Inferior parietal cortex (tissue), 1 donor: Measurements from ENCODE around the gene NCMAP.

Experiments
- DNase-seq: peaks from one replicate; pipeline ENCODE4 v3.0.0-alpha.2; 2016; ENCODE audit errors: extremely low spot score

NCMAP gene

DNA sequence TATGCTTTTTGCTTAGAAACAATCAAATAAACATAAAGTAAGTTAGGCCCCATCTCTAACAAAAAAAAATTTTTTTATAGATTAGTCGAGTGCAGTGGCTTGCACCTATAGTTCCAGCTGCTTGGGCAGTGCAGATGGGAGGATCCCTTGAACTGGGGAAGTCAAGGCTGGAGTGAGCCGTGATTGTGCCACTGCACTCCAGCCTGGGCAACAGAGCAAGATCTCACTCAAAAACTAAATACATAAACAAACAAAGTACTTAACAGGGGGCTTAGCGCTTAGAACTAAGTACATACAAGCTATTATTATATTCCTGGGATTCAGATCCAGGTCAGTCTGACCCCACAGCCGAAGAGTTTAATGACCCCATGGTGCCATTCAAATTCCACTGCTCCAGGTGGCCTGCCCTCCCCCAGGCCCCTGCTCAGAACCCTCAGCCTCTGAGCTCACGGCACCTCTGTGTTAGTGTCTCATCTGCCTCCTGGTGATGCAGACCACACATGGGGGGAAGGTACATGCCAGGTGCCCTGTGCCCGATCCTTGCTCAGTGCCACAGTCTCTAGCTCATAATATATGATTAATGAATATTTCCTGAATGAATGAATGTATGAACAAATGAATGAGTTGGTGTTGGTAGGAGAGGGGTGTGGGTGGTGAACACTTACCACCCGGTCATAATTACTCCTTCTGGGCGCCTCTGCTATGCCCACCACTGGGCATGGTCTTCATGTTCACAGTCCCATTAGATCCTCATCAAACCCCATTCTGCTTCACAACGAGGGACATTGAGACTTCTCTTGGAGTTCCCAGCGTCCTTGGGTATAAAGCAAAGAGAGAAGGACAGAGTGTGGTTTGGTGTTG, 14.6 kb downstream of the NCMAP start:
- no peak for DNase-seq

DNA sequence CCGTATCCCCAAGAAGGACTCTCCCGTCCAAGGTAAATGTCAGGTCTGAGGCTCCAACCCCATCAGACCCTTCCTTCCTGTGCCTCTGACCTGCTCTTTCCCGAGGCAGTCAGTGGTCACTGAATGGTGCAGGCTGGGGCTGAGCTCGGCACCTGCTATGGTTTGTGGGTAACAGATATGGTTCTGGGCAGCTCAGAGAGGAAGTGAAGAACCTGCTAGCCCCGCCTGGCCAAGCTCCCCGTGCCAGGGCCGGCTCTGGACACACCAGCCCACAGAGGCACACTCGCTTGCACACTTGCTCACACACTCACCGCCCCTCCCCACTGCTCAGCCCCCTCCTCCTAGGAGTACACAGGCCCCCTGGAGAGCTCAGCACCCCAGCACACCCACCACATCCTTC, 16.4 kb downstream of the NCMAP start:
- no peak for DNase-seq

DNA sequence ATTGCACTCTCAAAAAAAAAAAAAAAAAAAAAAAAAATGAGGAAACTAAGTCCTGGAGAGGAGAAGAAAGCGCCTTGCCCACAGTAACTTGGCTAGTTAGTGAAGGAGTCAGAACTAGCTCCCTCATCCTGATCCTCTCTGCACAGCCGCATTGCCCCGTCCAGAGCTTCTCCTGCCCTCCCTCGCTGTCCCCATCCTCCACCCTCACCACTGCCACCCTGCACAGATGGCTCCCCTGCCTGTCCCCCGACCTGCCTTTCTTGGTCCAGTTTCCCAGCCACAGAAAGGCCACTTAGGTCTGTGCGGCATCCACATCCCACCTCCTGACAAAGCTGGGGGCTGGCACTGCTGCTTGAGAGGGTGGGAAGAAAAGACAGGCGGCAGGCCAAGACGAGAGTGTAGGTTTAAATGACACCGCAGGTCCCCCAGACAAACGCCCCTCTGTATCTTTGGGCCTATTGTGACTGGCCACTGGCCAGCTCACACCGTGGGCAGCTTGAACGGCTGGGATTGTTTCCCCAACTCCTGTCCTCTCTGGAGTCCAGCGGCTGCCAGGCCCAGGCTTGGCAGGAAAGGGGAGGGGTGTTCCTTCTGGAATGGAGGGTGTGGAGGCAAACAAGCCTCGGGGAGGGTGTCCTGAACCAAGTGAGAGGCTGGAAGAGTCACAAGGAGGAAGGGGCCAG, 20.2 kb downstream of the NCMAP start:
- DNase-seq: no peak

DNA sequence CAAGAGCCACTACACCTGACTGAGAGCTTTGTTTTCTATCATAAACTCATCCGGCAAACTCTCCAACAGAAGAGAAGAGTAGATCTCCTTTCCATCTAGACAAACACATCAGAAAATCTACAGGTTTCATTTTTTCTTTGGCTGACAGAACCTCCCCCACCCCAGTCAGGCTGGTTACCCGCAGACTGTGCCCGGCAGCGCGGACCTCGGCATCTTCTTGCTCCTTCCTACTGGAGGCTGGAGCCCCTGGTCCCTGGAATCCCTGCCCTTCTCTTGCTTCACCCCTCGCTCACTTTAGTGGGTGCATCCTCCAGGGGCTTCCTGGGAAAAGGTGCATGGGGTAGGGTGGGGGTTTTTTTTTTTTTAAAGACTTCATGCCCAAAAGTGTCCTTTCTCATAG, 23.0 kb downstream of the NCMAP start:
- no peak for DNase-seq

DNA sequence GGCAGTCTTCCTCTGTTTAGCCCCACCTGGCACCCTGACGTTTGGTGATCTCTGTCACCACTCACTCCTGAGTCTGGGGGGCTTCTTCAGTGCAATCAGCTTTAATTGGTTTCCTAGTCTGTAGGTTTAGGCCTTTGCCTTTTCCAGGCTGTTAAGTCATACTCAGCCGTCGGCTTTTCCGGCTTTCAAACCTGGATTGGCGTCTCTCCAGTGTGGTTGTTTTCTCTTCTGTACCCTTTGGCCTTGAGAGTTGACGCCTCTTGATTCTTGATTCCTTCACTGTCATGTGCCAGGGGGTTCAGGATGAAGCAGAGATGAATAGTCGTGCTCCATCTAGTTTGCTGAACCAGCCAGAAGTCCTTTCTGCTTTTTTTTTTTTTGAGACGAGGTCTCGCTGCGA, 24.9 kb downstream of the NCMAP start:
- DNase-seq: no peak

DNA sequence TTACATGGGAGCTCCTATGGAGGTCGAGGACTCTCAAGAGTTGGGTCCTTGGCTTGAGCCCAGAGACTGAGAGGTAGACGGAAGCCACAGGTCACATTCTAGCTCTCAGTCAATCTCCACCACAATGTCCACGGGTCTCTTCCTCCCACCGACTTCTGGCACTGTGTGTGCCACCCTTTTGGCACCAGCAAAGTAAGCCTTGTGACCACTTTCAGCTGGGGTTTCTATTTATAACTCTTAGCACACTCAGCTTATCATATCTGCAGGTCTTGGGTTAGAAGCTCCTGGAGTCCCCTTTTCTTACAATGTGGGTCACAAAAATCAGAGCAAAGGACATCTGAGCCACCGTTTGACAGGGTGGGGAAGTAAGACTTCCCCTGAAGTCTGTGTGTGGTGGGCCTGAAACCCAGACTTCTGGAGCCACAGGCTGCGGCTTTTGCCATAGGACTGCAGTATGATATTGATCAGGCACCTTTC, 28.3 kb downstream of the NCMAP start:
- no peak for DNase-seq

DNA sequence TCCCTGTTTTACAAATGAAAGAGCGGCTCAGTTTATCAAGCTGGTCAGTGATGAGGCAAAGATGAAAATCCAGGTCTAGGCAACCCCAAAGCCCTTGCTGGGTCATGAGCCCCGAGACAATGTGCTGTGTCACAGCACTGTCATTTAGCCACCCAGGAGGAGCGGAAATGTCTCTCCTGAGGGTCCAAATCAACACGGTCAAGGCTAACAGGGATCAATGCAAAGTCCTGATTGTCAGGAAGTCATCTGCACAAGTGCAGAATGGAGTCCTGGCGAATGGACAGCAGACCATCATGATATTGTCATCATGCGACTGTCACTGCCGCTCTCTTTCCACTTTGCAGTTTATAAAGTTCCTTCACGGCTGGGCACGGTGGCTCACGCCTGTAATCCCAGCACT, 30.2 kb downstream of the NCMAP start:
- no peak for DNase-seq

DNA sequence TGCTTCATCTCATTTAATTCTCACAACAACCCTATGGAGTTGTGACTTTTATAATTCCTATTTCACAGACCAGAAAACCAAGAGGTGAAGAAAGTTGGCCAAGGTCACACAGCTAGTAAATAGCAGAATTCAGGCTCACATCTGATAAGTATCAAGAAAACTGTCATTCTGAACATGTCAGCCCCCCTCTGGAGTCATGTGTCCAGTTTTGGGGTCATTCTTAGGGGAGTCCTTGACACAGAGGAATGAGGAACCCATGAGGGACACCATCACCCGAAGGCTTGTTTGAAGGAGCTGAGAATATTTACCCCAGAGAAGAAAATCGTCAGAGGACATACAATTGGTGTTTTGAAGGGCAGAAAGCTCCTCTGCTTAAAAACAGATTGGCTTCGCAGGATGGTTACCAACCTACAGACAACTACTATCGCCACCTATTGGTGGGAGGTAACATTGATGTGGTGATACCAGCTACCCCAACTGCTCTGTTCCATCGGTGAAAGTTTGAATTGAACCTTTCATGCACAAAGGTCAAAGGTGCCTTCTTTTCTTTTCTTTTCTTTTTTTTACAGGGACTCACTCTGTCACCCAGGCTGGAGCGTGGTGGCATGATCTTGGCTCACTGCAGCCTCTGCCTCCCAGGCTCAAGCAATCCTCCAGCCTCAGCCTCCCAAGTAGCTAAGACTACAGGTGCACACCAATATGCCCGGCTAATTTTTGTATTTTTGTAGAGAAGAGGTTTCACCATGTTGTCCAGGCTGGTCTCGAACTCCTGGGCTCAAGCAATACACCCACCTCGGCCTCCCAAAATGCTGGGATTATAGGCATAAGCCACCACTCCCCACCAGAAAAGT, 31.3 kb downstream of the NCMAP start:
- DNase-seq: peak; percentile 64

DNA sequence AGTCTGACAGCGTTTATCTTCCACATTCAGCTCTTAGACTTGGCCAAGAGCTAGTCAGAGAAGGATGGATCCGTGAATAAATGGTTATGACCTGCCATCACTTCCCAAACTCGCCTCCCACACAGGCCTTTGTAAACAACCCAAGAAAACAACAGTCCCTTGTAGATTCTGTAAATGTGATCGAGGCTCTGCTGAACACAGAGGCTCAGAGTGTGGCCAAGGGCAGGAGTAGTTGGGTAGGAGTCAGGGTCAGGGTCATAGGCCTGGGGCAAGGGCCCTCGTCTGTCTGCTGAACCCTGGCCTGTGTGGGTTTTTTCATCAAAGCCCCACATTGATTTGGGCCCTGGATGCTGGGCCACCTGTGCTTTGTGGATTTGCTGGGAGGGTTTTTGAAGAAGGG, 32.7 kb downstream of the NCMAP start:
- no peak for DNase-seq

DNA sequence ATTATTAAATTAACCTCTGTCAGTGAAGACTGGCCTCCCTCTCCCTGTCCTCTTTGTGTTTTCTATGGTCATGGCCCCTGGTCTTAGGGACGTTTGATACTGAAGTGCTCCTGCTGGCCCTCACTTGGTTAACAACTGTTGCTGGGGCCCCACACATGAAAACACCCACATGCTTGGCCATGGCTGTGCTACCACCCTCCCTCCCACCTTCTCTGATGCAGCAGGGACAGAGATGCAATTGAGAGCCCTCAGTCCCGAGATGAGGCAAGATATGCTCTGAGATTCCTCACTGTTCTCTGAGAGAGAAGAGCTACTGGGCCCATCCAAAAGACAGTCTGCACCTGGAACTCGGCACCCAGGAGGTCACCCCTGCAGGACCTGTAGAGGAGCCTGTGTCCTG, 33.3 kb downstream of the NCMAP start:
- DNase-seq: no peak

DNA sequence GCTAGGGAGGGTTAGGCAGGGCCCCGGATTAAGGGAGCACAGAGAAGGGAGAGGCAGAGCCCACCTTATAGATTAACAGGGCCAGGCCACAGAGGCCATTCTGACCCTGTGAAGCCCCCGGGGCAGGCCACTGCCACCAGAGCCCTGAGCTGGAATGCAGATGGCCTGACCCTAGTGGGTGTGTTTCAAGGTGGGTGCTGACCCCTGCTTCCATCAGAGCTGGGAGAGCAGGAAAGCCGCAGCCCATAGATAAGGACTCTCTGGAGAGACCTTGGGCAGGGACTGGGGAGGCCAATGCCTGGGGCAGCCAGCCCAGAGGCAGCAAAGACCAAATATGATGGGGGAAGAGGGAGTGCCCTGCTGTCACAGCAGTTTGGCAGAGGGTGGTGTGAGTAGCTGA, 35.9 kb downstream of the NCMAP start:
- DNase-seq: no peak

DNA sequence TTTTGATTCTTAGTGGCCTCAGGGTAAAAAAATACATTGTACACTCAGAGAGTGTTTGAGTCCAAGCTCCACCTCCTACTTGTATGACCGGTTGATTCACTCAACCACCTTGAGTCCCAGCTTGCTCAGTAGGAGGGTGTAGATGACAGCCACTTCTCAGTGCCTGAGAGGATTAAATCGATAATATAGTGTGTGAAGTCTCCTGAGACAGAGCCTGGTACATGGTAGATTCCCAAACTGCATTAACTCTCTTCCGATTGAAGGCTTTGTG, 38.4 kb downstream of the NCMAP start:
- DNase-seq: no peak

DNA sequence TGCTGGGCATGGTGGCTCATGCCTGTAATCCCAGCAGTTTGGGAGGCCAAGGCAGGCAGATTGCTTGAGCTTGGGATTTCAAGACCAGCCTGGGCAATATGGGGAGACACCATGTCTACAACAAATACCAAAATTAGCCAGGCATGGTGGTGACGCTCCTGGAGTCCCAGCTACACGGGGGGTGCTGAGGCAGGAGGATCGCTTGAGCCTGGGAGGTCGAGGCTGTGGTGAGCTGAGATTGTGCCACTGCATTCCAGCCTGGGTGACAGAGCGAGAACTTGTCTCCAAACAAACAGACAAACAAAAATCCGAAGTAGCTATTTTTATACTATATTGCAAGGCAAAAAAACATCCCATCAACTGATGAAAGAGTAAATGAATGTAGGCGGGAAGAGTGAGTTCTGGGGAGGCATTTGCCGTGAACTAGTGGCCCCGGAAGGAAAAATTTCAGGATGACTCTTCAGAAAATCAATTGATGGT, 40.6 kb downstream of the NCMAP start:
- no peak for DNase-seq

DNA sequence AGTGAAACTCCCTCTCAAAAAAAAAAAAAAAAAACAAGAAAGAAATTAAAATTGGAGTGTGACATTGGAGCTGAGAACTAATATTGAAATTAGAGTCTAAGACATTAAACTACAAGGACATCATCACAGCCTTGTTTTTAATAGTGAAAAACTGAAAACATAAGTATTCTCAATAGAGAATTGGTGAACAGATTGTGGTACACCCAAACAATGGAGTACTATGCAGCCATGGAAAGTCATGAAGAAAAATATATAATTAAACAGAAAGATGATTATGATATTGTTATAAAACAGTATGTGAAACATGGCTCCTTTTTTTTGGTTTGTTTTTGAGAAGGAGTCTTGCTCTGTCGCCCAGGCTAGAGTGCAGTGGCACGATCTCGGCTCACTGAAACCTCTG, 43.4 kb downstream of the NCMAP start:
- no peak for DNase-seq

DNA sequence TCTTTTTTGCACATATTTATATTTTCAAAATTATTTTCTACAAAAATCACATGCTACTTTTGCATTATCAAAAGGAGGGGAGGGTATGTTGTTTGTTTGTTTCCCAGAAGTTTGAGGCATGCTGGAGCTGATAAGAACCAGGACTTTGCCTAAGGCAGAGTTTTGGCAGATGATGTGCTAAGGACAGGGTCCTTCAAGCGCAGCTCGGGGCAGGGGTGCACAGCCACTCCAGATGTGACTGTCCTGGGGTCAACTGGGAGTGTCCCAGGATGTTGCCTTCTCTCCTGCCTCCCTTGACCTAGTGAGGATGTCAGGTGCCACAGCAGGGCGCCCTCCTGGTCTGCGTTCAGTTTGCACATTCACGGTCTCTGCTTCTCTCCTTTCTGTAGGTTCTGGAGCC, 44.7 kb downstream of the NCMAP start:
- DNase-seq: no peak

DNA sequence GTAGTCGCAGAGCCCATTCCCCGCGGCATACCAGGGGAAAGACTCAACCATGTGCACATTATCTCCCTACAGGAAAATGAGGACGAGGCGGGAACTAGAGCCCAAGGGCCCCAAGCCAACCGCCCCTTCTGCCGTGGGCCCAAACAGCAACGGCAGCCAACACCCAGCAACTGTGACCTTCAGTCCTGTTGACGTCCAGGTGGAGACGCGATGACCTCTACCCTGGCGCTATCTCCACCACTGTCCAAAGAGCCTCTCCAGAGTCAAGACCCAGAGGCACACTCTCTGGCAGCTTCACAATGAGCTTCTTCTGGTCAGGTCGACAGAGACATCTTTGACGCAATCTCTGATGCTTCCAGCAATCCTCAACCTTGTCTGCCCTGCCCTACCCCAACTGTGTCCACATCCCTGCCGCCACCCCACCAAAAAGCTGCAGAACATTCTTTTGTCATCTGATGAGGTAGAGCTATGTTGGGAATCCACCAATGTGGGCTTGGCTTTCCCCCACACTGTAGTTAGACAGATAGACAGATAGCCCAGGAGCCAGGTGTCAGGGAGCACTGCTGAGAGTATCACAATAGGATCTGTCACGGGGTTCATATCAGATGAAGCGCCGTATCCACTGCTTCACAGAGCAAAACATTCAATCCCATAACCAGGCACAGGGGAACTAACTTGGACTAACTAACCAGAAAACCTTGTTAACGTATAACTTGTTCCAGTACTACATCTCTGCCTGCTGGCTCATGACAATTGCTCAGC, 49.8 kb downstream of the NCMAP start:
- no peak for DNase-seq

DNA sequence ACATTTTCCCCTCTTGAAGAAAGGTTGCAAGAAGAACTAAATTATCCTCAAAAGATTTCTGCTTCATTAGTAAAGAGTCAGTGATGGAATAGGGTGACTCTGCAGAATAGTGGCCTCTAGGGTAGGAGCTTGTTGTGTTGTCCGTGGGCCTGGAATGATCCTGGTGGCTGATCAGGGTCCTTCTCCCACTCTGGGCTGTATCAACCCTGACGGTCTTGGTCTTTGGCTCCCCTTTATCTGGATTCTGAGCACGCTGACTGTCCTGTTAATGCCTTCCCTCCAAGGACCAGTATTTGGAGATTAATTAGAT, 50.4 kb downstream of the NCMAP start:
- DNase-seq: no peak

DNA sequence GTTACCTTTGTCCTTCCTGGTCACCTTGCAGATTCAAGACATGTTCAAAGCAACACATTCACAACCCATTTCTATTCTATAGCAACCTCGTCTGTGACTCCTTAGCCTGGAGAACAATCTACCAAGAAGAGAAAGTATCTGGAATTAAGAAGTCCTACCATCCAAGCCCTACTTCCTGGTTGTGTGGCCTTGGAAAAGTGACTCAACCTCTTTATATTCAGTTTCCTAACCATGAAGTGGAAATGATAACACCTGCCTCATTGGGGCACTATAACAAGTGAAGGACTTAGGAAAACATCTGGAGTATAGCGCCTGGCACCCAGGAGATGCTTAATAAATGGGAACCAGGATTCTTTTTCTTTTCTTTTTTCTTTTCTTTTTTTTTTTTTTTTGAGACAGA, 50.7 kb downstream of the NCMAP start:
- DNase-seq: no peak

DNA sequence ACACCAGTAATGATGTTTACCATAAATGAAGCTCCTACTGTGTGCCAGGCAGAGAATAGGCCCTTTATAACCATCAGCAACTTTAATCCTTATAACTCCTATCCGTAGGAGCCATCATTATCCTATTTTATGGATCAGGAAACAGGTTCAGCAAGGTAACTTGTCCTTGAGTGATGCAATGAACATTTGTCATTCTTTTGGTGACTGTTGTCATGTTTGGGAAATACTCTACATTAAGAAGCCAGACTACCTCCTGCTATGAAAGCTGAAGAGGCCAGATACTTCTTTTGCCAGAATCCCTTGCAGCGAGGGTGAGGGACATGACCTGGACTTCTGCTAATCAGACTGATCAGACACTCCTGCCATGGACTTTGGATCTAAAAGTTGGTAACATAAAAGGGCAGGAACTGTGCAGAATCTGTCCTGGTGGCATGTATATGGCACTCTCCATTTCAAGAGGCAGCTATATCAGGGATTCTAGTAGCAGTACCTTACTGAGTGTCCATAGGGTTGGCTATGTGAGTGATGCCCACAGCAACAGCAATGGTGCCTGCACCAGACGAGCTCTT, 54.1 kb downstream of the NCMAP start:
- DNase-seq: no peak

DNA sequence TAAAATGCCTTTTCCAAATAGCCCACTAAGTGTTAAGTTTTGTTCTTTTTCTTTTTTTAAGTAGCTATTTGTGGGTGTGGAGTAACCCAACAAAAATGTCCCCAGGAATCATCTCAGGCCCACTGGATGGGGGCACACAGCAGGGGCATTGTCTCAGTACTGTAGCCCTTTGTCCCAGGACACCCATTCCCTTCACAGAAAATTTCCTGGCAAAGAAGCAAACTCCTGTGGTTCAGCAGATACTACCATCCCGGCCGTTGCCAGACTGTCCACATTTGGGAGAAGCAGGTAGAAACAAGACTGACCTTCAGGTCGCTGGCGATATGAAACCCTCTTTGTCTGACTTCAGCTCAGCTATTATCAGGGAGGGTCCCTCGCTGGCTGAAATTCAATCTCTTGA, 63.5 kb downstream of the NCMAP start:
- DNase-seq: peak; percentile 73

DNA sequence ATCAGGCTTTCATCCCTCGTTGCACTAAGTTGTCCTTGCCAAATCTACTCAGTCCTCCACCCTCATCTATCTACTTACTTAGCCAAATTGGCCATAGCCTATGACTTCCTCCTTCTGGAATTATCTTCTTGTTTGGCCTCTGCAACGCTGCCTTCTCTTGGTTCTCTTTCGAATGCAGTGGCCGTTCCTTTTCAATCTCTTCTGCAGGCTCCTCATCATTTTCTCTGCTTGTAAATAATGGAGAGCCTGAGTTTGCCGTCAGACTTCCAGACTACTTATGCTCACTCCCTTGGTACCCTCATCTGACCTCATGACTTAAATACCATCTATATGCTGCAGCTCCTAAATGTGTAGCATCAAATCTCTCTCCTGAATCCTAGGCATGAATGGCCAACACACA, 64.8 kb downstream of the NCMAP start:
- DNase-seq: no peak

DNA sequence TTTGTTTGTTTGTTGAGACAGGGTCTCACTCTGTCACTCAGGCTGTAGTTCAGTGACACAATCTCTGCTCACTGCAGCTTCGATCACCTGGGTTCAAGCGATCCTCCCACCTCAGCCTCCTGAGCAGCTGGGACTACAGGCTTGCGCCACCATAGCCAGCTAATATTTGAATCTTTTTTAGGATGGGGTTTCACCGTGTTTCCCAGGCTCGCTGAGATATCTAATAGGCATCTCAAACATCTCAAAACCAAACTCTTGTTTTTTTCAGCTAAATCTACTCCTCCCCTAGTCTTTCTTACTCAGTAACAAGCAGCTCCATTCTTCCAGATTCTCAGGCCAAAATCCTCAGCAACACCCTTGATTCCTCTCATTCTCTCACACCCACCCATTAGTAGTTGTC, 65.2 kb downstream of the NCMAP start:
- DNase-seq: no peak
